ENCODE data around the gene GRK4. TPM values are rescaled to one million over a fixed set of nuclear protein-coding genes. Genes with fewer than 3 reads are reported as not detected.
A peak's percentile ranks its signal among the peaks of the same experiment; 100 is the strongest.

GRK4 gene
- total RNA-seq, 4 donors from 2014 or later = 4.2 to 10.5 (median 4.7) TPM

DNA sequence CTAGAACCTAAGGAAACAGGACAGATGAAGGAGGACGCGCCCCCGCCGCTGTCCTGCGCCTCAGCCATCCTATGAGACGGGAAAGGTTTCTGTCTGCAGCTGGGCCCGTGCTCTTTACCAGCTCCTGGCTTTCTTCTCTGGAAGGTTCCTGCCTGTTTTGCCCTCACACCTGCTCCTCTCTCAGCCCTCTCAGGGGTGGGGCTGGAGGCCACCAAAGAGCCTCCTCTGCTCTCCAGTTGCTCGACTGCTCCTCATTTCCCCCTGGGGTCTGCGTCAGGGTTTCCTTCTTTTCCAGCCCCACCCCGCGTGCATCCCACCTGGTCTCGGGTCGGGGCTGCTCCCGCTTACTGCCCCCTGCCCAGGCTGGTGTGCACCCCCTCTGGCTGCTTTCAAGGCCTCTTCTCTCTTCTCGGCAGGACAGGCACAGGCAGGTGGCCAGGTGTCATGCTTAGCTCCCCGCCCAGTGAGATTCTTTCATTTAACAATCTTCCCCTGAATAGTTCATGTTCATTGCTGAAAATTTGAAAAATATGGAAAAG is 106.4 kb downstream of the GRK4 start:
- H3K4me3 ChIP-seq (ENCODE audit: low read depth, poor library complexity, severe bottlenecking) = no peak overlapping the region
- TF ChIP-seq POLR2A (IDR thresholded peaks at IDR 0.05) = no peak
- TF ChIP-seq, protein P1, sequence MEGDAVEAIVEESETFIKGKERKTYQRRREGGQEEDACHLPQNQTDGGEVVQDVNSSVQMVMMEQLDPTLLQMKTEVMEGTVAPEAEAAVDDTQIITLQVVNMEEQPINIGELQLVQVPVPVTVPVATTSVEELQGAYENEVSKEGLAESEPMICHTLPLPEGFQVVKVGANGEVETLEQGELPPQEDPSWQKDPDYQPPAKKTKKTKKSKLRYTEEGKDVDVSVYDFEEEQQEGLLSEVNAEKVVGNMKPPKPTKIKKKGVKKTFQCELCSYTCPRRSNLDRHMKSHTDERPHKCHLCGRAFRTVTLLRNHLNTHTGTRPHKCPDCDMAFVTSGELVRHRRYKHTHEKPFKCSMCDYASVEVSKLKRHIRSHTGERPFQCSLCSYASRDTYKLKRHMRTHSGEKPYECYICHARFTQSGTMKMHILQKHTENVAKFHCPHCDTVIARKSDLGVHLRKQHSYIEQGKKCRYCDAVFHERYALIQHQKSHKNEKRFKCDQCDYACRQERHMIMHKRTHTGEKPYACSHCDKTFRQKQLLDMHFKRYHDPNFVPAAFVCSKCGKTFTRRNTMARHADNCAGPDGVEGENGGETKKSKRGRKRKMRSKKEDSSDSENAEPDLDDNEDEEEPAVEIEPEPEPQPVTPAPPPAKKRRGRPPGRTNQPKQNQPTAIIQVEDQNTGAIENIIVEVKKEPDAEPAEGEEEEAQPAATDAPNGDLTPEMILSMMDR (IDR thresholded peaks at IDR 0.05) = no peak
- DNase-seq (ENCODE audit: low spot score in 2 of 2) = peak in 1 of 2 donors; percentile 74
- WGBS, 2 donors = 76 to 78% methylated on average over 16 of the region's 16 CpGs
- intact Hi-C loops (cut with DNase I; ENCODE audit: low total_unique reads) = no loop called here

DNA sequence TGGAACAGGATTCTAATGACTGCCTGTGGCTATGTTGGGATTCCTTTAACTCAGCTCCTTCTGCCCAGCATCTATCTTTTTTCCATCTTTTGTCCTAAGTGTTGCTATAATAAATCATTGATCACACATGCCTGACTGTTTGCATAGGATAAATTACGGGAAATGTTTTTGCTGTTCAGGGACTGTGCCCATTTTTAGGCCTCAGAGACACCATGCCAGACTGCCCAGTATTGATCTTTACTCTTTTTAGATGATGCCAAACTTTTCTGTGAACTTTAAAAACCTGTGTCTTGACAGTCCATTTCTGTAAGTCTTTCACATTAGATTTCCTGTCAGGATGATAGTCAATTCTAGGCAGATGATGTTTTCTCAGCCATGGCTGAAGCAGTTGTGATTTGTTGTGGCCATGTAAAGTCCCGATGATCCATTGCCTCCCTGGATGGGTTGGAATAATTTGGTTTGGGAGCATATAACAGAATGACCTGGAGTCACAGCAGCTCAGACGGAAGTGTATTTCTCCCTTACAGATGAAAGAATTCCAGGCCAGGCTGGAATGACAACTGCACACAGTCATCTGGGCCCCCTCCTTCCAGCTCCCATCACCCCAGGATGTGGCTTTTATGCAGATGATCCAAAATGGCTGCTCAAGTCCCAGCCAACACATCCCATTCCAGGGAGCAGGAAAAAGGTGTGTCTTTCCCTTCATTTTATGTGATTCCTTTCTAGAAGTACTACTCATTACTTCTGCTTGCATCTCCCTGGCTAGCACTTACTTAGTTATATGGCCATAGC is 107.5 kb downstream of the GRK4 start:
- WGBS, 2 donors = 77 to 87% methylated on average over 3 of the region's 3 CpGs
- no peak for DNase-seq (ENCODE audit: low spot score in 2 of 2)
- H3K4me3 ChIP-seq (ENCODE audit: low read depth, poor library complexity, severe bottlenecking) = no peak overlapping the region
- no peak for TF ChIP-seq POLR2A (IDR thresholded peaks at IDR 0.05)
- TF ChIP-seq, protein P1 (IDR thresholded peaks at IDR 0.05) = no peak
- intact Hi-C loops (cut with DNase I; ENCODE audit: low total_unique reads) = no loop called here

DNA sequence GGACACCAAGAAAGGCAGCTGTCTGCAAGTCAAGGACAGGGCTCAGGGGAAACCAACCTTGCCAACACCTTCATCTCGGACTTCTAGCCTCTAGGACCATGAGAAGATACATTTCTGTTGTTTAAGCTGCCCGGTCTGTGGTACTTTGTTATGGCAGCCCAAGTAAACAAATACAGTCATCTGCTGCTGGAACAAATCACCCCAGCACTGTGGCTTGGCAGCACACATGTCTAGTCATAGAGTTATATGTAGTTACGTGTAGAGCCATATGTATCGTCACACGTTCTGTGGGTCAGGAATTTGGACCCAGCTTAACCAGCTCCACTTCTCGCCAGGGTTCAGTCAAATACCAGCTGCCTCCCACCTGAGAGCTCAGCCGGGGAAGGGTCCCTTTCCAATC is 108.4 kb downstream of the GRK4 start:
- intact Hi-C loops (cut with DNase I; ENCODE audit: low total_unique reads) = no loop called here
- 74 to 82% methylated on average over 7 of the region's 7 CpGs for WGBS, 2 donors

DNA sequence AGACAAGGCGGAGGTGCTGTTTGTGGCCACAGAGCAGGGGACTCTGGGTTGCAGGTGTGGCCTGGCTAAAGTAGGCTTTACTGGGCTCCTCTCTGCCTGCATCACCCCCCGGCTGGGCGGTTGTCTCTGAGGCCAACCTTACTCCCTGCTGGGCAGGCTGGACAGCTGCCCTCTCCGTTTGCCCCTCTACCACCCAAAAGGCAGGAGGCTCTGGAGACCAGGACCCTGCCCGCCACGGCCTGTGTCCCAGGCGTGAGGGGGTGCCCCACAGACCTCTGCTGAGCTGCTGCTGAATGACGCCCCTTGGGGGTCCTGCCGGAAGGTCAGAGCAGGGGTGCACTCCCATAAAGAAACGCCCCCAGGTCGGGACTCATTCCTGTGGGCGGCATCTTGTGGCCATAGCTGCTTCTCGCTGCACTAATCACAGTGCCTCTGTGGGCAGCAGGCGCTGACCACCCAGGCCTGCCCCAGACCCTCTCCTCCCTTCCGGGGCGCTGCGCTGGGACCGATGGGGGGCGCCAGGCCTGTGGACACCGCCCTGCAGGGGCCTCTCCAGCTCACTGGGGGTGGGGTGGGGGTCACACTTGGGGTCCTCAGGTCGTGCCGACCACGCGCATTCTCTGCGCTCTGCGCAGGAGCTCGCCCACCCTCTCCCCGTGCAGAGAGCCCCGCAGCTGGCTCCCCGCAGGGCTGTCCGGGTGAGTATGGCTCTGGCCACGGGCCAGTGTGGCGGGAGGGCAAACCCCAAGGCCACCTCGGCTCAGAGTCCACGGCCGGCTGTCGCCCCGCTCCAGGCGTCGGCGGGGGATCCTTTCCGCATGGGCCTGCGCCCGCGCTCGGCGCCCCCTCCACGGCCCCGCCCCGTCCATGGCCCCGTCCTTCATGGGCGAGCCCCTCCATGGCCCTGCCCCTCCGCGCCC is 110.0 kb downstream of the GRK4 start:
- WGBS, 2 donors = 16% methylated on average over 21 to 30 of the region's 54 CpGs
- intact Hi-C loops (cut with DNase I; ENCODE audit: low total_unique reads) = no loop called here
- TF ChIP-seq POLR2A (IDR thresholded peaks at IDR 0.05) = no peak
- TF ChIP-seq, protein P1 (IDR thresholded peaks at IDR 0.05) = no peak
- DNase-seq (ENCODE audit: low spot score in 2 of 2) = peak in 1 of 2 donors; percentile 86
- H3K4me3 ChIP-seq (ENCODE audit: low read depth, poor library complexity, severe bottlenecking) = peak overlapping the region; percentile 31

More for the DNA sequence above, 108.4 kb downstream of the GRK4 start:
- no peak for DNase-seq (ENCODE audit: low spot score in 2 of 2)
- H3K4me3 ChIP-seq (ENCODE audit: low read depth, poor library complexity, severe bottlenecking) = no peak overlapping the region
- TF ChIP-seq, protein P1 (IDR thresholded peaks at IDR 0.05) = no peak
- no peak for TF ChIP-seq POLR2A (IDR thresholded peaks at IDR 0.05)

DNA sequence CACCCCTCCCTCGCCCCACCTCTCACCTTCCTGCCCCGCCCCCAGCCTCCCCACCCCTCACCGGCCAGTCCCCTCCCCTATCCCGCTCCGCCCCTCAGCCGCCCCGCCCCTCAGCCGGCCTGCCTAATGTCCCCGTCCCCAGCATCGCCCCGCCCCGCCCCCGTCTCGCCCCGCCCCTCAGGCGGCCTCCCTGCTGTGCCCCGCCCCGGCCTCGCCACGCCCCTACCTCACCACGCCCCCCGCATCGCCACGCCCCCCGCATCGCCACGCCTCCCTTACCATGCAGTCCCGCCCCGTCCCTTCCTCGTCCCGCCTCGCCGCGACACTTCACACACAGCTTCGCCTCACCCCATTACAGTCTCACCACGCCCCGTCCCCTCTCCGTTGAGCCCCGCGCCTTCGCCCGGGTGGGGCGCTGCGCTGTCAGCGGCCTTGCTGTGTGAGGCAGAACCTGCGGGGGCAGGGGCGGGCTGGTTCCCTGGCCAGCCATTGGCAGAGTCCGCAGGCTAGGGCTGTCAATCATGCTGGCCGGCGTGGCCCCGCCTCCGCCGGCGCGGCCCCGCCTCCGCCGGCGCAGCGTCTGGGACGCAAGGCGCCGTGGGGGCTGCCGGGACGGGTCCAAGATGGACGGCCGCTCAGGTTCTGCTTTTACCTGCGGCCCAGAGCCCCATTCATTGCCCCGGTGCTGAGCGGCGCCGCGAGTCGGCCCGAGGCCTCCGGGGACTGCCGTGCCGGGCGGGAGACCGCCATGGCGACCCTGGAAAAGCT is 110.9 kb downstream of the GRK4 start, which contains the start of the genes HTT and HTT-AS:
Gene HTT, plus strand, starts transcription at position 604 of the 768 bp plus-strand sequence. Its CDS starts 145 bp downstream, at position 749.
Gene HTT-AS, minus strand, starts transcription at position 461 of the 768 bp plus-strand sequence.
- intact Hi-C loops (cut with DNase I; ENCODE audit: low total_unique reads) = no loop called here
- peak; percentile 94 to 99 for DNase-seq (ENCODE audit: low spot score in 2 of 2)
- TF ChIP-seq, protein P1 (IDR thresholded peaks at IDR 0.05) = no peak
- TF ChIP-seq POLR2A (IDR thresholded peaks at IDR 0.05) = no peak
- peak within 1 kb of the TSS; percentile 82 for H3K4me3 ChIP-seq (ENCODE audit: low read depth, poor library complexity, severe bottlenecking)
- WGBS, 2 donors = 0 to 1% methylated on average over 25 to 39 of the region's 81 CpGs
